Thyroid gland (tissue), 4 donors: Measurements from ENCODE around the gene C6orf120. TPM values are rescaled to one million over a fixed set of nuclear protein-coding genes. Genes with fewer than 3 reads are reported as not detected.
A peak's percentile ranks its signal among the peaks of the same experiment; 100 is the strongest.

Experiments used
- DNase-seq, 2 donors: peaks; one replicate each; pipeline ENCODE4 v3.0.0-alpha.2; 2019
- H3K27ac ChIP-seq, 3 donors: fragments of 200-600 bp; sonication (generic); 1 replicate in 2 of 3; 2 replicates in 1 of 3; pipeline ENCODE4 v1.5.1; 2016 to 2019; ENCODE audit warnings: mild to moderate bottlenecking in 1 of 3, moderate library complexity in 1 of 3
- H3K27me3 ChIP-seq: fragments of 200-600 bp; sonication (generic); one replicate; pipeline ENCODE4 v1.5.1; 2019
- H3K36me3 ChIP-seq, 2 donors: fragments of 200-600 bp; sonication (generic); one replicate each; pipeline ENCODE4 v1.5.1; 2016 to 2019
- H3K4me1 ChIP-seq, 2 donors: fragments of 200-600 bp; sonication (generic); one replicate each; pipeline ENCODE4 v1.5.1; 2017 to 2019
- H3K4me3 ChIP-seq, 3 donors: fragments of 200-600 bp; sonication (generic); replicated peaks in 1 of 3; 1 replicate in 2 of 3; 2 replicates in 1 of 3; pipeline ENCODE4 v1.5.1; 2016; ENCODE audit warnings: mild to moderate bottlenecking in 1 of 3
- H3K9me3 ChIP-seq: fragments of 200-600 bp; sonication (generic); one replicate; pipeline ENCODE4 v1.5.1; 2017
- CTCF ChIP-seq, 6 experiments: fragments of 200-600 bp in 3 of 6; fragments of 450-650 bp in 3 of 6; sonication (generic) in 3 of 6; IDR thresholded peaks; one replicate each; pipeline ENCODE4 v1.5.1; 2016 to 2019; ENCODE audit warnings: antibody characterized with exemption in 6 of 6, mild to moderate bottlenecking in 2 of 6, inconsistent platforms in 1 of 6, moderate library complexity in 1 of 6
- POLR2A ChIP-seq, 2 donors: fragments of 450-650 bp; IDR thresholded peaks; one replicate each; pipeline ENCODE4 v1.6.1; 2017; ENCODE audit warnings: antibody characterized with exemption in 2 of 2, mild to moderate bottlenecking in 2 of 2, moderate library complexity in 1 of 2
- WGBS, 2 donors: methylation state at CpG; one replicate each; pipeline ENCODE4 v1.1.5; 2017; 5-methylcytosine and 5-hydroxymethylcytosine counted together
- intact Hi-C: fragments of 100-400 bp; cut with DNase I; formaldehyde crosslinking; loops from one replicate; pipeline ENCODE4 v1.15.1; 2023
- total RNA-seq, 4 donors: library from RNA; depleted of rRNA; stranded (reverse); fragments of >200 nt; gene quantifications; one replicate each; pipeline ENCODE4 v1.2.3, GENCODE V29; 2016

The C6orf120 gene
- total RNA-seq, 4 donors from 2014 or later: 19.8 to 32.1 (median 29.3) TPM

- DNase-seq: peak; percentile 27 to 35
- 46 to 51% methylated on average over 23 to 29 of the region's 29 CpGs for WGBS, 2 donors
- Histone ChIP-seq H3K36me3 (no peaks in the 10 kb centered on the region), H3K27me3 (no peaks in the 10 kb centered on the region), H3K27ac (peak overlapping the region; percentile 77 to 97 (median 89)), H3K9me3 (no peaks in the 10 kb centered on the region), H3K4me3 (peak overlapping the region in 2 of 3 donors; percentile 75 to 78), H3K4me1 (peaks cover 12 to 16% of the 10 kb centered on the region in 2 donors)
- TF ChIP-seq POLR2A (IDR thresholded peaks at IDR 0.05) (peak in 1 of 2 donors; percentile 31), CTCF (IDR thresholded peaks at IDR 0.05) (no peak)
- intact Hi-C loops: no loop called here
Observed at GRCh38 chr6:169725125-169726048, 23.5 kb downstream of the C6orf120 start.

GRCh38 chr6:169726049-169726400, 24.1 kb downstream of the C6orf120 start:
- H3K9me3 ChIP-seq: no peaks in the 10 kb centered on the region
- no peaks in the 10 kb centered on the region for H3K27me3 ChIP-seq
- no peak overlapping the region for H3K4me3 ChIP-seq
- no peak for DNase-seq
- H3K36me3 ChIP-seq: no peaks in the 10 kb centered on the region
- H3K27ac ChIP-seq: no peak overlapping the region
- 97 to 100% methylated on average over 1 of the region's 1 CpG for WGBS, 2 donors
- TF ChIP-seq POLR2A (IDR thresholded peaks at IDR 0.05) (no peak), CTCF (IDR thresholded peaks at IDR 0.05) (no peak)
- H3K4me1 ChIP-seq: peaks cover 12 to 16% of the 10 kb centered on the region in 2 donors
- intact Hi-C loops: no loop called here

- no peak overlapping the region for H3K4me3 ChIP-seq
- peaks cover 9 to 12% of the 10 kb centered on the region in 2 donors for H3K4me1 ChIP-seq
- no peaks in the 10 kb centered on the region for H3K27me3 ChIP-seq
- H3K9me3 ChIP-seq: no peaks in the 10 kb centered on the region
- no peak for DNase-seq
- intact Hi-C loops: no loop called here
- no peak for TF ChIP-seq POLR2A (IDR thresholded peaks at IDR 0.05)
- TF ChIP-seq CTCF (IDR thresholded peaks at IDR 0.05): no peak
- no peak overlapping the region for H3K27ac ChIP-seq
- H3K36me3 ChIP-seq: no peaks in the 10 kb centered on the region
Observed at GRCh38 chr6:169726963-169727362, 25.0 kb downstream of the C6orf120 start.

- H3K4me1 ChIP-seq: no peaks in the 10 kb centered on the region
- H3K27me3 ChIP-seq: no peaks in the 10 kb centered on the region
- H3K9me3 ChIP-seq: no peaks in the 10 kb centered on the region
- intact Hi-C loops: no loop called here
- DNase-seq: no peak
- no peak overlapping the region for H3K27ac ChIP-seq
- TF ChIP-seq CTCF (IDR thresholded peaks at IDR 0.05): no peak
- no peak for TF ChIP-seq POLR2A (IDR thresholded peaks at IDR 0.05)
- no peak overlapping the region for H3K4me3 ChIP-seq
- no peaks in the 10 kb centered on the region for H3K36me3 ChIP-seq
Observed at GRCh38 chr6:169729961-169730360, 28.0 kb downstream of the C6orf120 start.

GRCh38 chr6:169738204-169738975, 36.5 kb downstream of the C6orf120 start:
- Histone ChIP-seq H3K27me3 (no peaks in the 10 kb centered on the region), H3K4me3 (no peak overlapping the region), H3K9me3 (no peaks in the 10 kb centered on the region), H3K27ac (peak overlapping the region in 2 of 3 donors; percentile 1 to 45), H3K36me3 (no peaks in the 10 kb centered on the region), H3K4me1 (no peaks in the 10 kb centered on the region)
- intact Hi-C loops: no loop called here
- peak; percentile 8 to 31 for DNase-seq
- 42 to 45% methylated on average over 9 of the region's 9 CpGs for WGBS, 2 donors
- TF ChIP-seq POLR2A (IDR thresholded peaks at IDR 0.05) (no peak), CTCF (IDR thresholded peaks at IDR 0.05) (no peak)
